Epidermal melanocyte (primary cell): ENCODE measurements around the gene ARID3B.
"Not testable (repeated sequence)": the region's sequence is repeated elsewhere in the genome, so short reads cannot be mapped to it uniquely, and the experiment has no call there.

Source experiments
- DNase-seq: peaks from one replicate; pipeline ENCODE4 v3.0.0; 2011; ENCODE audit warnings: low spot score; ENCODE audit not compliant: insufficient read length

The ARID3B gene

GRCh38 chr15:74620636-74621545 lies 79.9 kb downstream of the ARID3B start:
- DNase-seq, result peak; percentile 75

GRCh38 chr15:74621546-74621920 lies 80.5 kb downstream of the ARID3B start:
- DNase-seq, result no peak

DNA sequence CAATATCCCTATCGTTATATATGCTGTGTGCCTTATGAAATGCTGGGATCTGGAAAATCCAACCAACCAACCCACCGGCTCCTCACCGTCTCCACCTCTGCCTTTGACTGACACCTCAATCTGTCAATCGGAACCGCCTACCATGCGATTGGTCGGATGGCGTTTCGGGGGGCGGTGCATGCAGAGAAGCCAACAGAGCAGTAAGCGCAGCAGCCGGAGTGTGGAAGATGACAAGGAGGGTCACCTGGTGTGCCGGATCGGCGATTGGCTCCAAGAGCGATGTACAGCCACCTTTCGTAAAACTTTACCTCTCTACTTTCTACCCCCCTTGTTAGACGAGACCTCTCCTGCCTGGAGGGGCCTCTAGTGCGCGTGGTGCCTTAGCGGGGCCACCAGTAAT lies 80.9 kb downstream of the ARID3B start:
- DNase-seq, result no peak

DNA sequence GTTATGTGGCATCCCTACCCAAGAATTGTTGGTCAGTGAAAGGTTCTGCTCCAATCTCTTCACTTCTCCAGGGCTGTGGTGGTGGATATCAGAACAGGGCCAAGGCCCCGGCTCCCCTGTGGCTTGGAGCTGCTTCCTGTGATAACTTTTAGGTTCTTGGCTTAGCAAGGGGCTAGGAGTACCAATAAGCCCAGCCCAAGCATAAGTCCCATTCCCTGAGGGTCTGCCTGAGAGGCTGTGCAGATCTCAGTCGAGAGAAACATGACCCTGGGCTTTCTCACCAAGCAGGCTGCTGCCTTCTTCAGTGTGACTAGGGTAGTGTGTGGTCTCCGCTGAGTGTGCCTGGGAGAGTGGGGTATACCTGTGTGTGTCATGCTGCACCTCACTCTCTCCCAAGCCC lies 81.7 kb downstream of the ARID3B start:
- DNase-seq, result no peak

DNA sequence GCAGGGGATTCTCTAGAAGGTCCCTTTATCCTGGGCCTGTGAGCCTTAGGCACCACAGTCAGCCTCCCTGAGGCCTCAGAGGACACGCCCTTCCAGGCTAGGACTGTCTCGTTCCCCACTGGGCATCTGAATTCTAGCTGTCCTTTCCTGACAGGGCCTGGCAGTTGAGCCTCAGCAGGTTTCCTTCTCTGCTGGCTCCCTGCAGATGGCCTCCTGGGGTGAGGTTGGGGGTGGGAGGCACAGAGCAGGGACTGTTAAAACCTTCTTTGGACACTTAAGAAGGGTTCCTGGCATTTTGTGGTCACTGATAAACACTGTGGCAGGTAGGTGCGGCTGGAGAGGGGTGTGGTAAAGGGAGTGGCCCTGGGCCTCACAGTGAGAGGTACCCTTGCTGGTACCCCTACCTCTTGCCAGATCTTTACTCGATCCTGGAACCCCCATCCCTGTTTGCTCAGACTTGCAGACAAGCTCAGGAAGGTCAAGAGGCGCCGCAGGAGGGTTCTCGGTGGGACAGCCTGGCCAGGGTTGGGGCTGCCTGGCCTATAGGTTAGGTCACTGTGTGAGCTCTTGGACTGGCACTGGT lies 83.1 kb downstream of the ARID3B start:
- no peak for DNase-seq

GRCh38 chr15:74625693-74626092 lies 84.7 kb downstream of the ARID3B start:
- no peak for DNase-seq

GRCh38 chr15:74626336-74626735 lies 85.3 kb downstream of the ARID3B start:
- DNase-seq, result no peak

GRCh38 chr15:74626752-74627692 lies 86.0 kb downstream of the ARID3B start:
- DNase-seq, result no peak

- no peak for DNase-seq
Observed at GRCh38 chr15:74627766-74628165, 86.7 kb downstream of the ARID3B start.

DNA sequence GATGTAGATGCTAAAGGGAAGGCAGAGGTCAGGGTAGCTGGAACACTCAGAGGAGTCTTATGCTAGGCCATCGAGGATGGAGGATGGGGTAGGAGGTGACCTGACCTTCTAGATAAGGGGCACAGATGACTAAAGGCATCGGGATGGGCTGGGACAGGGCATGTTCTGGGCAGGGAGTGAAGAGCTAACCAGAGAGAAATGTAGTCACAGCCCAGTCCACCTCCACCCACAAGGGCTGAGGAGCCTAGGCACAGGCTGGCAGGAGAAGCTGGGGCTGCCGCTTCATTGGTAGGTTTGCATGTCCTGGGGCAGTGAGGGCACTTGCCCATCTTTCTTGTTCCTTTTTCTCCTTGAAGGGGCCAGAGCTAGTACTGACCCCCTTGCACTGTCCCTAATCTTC lies 87.2 kb downstream of the ARID3B start:
- DNase-seq, result no peak

DNA sequence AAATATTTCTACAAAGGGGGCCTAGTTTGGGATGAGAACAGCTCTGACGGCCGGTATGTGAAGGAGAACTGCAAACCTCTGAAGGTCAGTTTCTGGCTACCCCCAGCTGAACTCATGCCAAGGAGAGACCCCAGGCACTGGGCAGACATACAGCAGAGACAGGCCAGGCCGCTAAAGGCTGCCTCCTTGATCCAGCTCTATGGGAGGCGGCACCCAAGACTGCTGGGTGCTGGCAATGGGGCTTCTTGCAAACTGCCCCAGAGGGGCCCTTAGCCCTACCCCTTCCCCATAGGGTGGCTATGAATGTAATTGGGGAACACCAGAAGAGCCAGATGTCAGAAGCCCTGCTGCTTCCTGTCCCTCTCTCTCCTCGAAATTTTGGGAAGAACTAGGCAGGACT lies 87.9 kb downstream of the ARID3B start:
- no peak for DNase-seq

GRCh38 chr15:74629696-74630095 lies 88.7 kb downstream of the ARID3B start:
- DNase-seq, result not testable (repeated sequence)

GRCh38 chr15:74630284-74631086 lies 89.5 kb downstream of the ARID3B start:
- no peak for DNase-seq

DNA sequence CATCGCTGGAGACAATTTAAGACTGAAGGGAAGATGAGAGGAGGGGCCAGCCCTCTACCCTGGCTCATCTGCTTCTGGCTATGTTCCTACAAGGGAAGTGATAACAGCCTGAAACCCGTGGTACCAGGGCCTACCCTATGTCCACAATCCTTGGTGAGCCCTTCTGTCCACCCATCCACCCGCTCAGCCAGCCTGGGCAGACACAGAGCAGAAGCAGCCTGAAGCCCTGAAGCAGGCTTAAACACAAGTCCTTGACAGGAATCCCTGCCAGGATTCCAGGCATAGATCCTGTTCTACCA lies 90.0 kb downstream of the ARID3B start:
- no peak for DNase-seq

DNA sequence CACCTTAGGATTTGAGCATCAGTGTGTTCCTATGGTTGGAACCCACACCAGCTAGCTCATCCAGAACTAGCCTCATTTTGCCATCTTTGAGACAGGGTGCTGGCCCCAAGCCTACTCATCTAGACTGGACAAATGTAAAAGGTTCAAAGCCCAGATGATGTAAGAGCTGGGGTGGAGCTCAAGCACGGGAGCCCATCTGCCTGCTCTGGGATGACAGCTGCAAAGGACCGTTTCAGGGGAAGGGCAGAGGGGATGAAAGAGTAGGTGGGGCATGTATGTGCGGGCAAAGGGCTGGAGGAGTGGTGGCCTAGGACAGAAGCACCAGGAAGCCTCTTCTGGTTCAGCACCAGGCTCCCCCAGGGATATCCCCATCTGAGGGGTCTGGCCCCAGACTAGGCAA lies 90.4 kb downstream of the ARID3B start:
- DNase-seq, result no peak

- DNase-seq, result no peak
Observed at GRCh38 chr15:74631935-74632560, 91.0 kb downstream of the ARID3B start.

DNA sequence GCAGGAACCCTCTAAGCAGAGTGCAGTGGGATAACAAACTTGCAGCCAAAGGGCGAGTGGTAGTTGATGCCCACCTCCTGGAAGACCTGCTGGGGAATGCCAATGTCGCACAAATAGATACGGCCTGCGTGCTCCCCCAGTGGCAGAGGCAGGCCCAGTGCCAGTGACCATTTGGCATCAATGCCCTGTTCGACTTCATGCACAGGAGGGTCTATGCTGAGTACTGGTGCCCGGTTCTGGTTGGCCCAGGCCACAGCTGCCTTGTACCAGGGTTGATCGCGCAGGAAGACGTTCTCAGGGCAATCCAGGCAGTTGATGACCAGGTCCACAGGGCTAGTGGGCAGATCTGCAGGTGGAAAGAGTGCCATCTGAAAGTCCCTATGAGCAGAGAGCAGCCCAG lies 91.6 kb downstream of the ARID3B start:
- DNase-seq, result no peak

- DNase-seq, result no peak
Observed at GRCh38 chr15:74633781-74634180, 92.8 kb downstream of the ARID3B start.

- DNase-seq, result peak; percentile 75
Observed at GRCh38 chr15:74635228-74635627, 94.2 kb downstream of the ARID3B start.

- DNase-seq, result no peak
Observed at GRCh38 chr15:74636984-74637383, 96.0 kb downstream of the ARID3B start.

DNA sequence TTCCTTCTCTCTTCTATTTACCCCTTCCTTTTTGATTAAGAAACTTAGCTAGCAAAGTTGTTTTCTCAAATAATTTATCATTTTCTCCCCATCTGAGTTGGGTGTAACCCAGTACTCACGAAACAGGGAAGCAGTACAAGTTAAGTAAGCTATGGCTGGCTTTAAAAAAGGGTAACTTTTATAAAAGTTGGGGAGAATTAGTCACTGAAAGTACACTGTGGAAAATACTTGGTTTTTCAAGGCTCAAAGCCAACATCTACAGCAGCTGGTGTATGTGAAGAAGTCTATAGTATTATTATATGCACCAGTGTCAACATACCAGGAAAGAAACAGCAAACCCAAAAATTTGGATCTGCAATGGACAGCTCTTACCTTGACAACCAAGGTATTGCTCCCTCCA lies 100.1 kb downstream of the ARID3B start:
- no peak for DNase-seq
